ENCODE results near the gene MYO1H. TPM values are rescaled to one million over a fixed set of nuclear protein-coding genes. Genes with fewer than 3 reads are reported as not detected.

The MYO1H gene
- total RNA-seq, 1 experiment from 2014 or later = 0.26 TPM

- no peaks in the 10 kb centered on the region for H3K27me3 Mint-ChIP-seq (ENCODE audit: low read depth)
- Histone ChIP-seq H3K18ac (ENCODE audit: insufficient read length, low read depth, low read length) (no peak overlapping the region), H3K27ac (ENCODE audit: insufficient read length, low read depth, low read length) (no peak overlapping the region), H2AK5ac (ENCODE audit: insufficient read length, low read length) (no peak overlapping the region), H4K20me1 (ENCODE audit: control insufficient read depth, insufficient read depth, insufficient read length) (no peaks in the 10 kb centered on the region), H4K91ac (ENCODE audit: insufficient read length, low read depth, low read length) (no peak overlapping the region), H3K27me3 (ENCODE audit: insufficient read depth, low read length) (no peaks in the 10 kb centered on the region), H3K9me3 (ENCODE audit: control insufficient read depth, low read depth, low read length) (no peaks in the 10 kb centered on the region), H3K4me1 (ENCODE audit: insufficient read depth, low read length) (no peaks in the 10 kb centered on the region), H2BK5ac (ENCODE audit: insufficient read length, low read length) (no peak overlapping the region), H3K4me2 (ENCODE audit: insufficient read depth, insufficient read length, low read length) (no peak overlapping the region), H2BK12ac (ENCODE audit: insufficient read length, low read depth, low read length) (no peak overlapping the region), H3K23ac (ENCODE audit: insufficient read length, low read depth, low read length) (no peak overlapping the region), H3K79me1 (ENCODE audit: insufficient read depth, low read depth, low read length, poor library complexity, severe bottlenecking) (no peaks in the 10 kb centered on the region), H3K56ac (ENCODE audit: insufficient read length, low read depth, low read length) (no peak overlapping the region), H4K5ac (ENCODE audit: insufficient read length, low read depth, low read length) (no peak overlapping the region), H3T11ph (ENCODE audit: low read length) (no peak overlapping the region), H4K8ac (replicated peaks; ENCODE audit: insufficient read length, low read depth, low read length) (no peak overlapping the region), H3K4ac (ENCODE audit: low read depth, low read length) (no peak overlapping the region), H3K14ac (ENCODE audit: insufficient read depth, low read length) (no peak overlapping the region), H3K79me2 (ENCODE audit: insufficient read depth, low read length) (no peaks in the 10 kb centered on the region), H2BK15ac (ENCODE audit: low read depth, low read length) (no peak overlapping the region), H2BK120ac (ENCODE audit: low read depth, low read length, poor library complexity, severe bottlenecking) (no peak overlapping the region), H3K23me2 (ENCODE audit: insufficient read length, low read depth, low read length, poor library complexity, severe bottlenecking) (no peaks in the 10 kb centered on the region), H2BK20ac (ENCODE audit: low read depth, low read length, poor library complexity, severe bottlenecking) (no peak overlapping the region), H3K9ac (ENCODE audit: extremely low read depth, insufficient read length, low read length) (no peak overlapping the region), H2AFZ (ENCODE audit: low read length) (no peak overlapping the region)
- peaks cover 0 to 7% of the 10 kb centered on the region in 2 experiments; a peak in 1 of 4 replicates for H3K4me1 Mint-ChIP-seq
- H3K27ac Mint-ChIP-seq = no peak overlapping the region; a peak in 1 of 7 replicates
- peaks cover 32 to 70% (median 52%) of the 10 kb centered on the region in 3 experiments for H3K36me3 Mint-ChIP-seq (ENCODE audit: insufficient read depth in 1 of 3, low read depth in 3 of 3)
- DNase-seq = no peak
- H3K4me3 Mint-ChIP-seq = no peak overlapping the region
- no CpG with 5 or more reads among the region's 7 CpGs for WGBS (ENCODE audit: extremely low coverage, insufficient read length, low lambda C conversion rate)
- TF ChIP-seq CTCF (conservative IDR thresholded peaks at IDR 0.05) = no peak
- H3K9me3 Mint-ChIP-seq = peaks cover 7% of the 10 kb centered on the region in 2 experiments
These were observed 150.0 kb downstream of the MYO1H start for GRCh38 chr12:109497675-109498074.

Other genes with a start within 250 kb of the MYO1H start
- 14.2 and 17.3 TPM in 2 replicates for gene ACACB, start 231.3 kb upstream of the MYO1H start, total RNA-seq (2021)
- 0.29 and 0.39 TPM in 2 replicates for gene FOXN4, start 38.6 kb upstream of the MYO1H start, total RNA-seq (2021)
- 67.1 and 71.3 TPM in 2 replicates for gene KCTD10, start 129.4 kb downstream of the MYO1H start, total RNA-seq (2021)
- 23.6 and 24.2 TPM in 2 replicates for gene UBE3B, start 129.7 kb downstream of the MYO1H start, total RNA-seq (2021)
- 22.5 and 24.3 TPM in 2 replicates for gene MMAB, start 225.6 kb downstream of the MYO1H start, total RNA-seq (2021)
- gene MVK, start 225.9 kb downstream of the MYO1H start, total RNA-seq (2021) = 17.4 and 19.2 TPM in 2 replicates

Measured in H9 (cell line).